ENCODE measurements around the gene MAEA.
"Not testable (repeated sequence)": the region's sequence is repeated elsewhere in the genome, so short reads cannot be mapped to it uniquely, and the experiment has no call there.

The MAEA gene

GRCh38 chr4:1318488-1319213, 29.0 kb downstream of the MAEA start:
- no peak overlapping the region for H3K4me3 ChIP-seq (ENCODE audit: low read depth, low read length)
- DNase-seq (ENCODE audit: low read depth, low spot score) = no peak
- POLR2A ChIA-PET = interaction anchor here (0.6 kb wide), 1 partner anchor 27 kb away, joined by 3 read pairs; no protein-coding TSS in a partner anchor
- CTCF ChIA-PET = interaction anchor here (0.7 to 0.8 kb wide), 4 partner anchors 9 to 152 kb away, joined by 3 read pairs; no protein-coding TSS in a partner anchor
- no peak for TF ChIP-seq CTCF (IDR thresholded peaks at IDR 0.05; ENCODE audit: insufficient read depth, low read length, missing control alignments)

- POLR2A ChIA-PET = no interaction called here
- CTCF ChIA-PET = no interaction called here
- H3K4me3 ChIP-seq (ENCODE audit: low read depth, low read length) = no peak overlapping the region
- DNase-seq (ENCODE audit: low read depth, low spot score) = no peak
- TF ChIP-seq CTCF (IDR thresholded peaks at IDR 0.05; ENCODE audit: insufficient read depth, low read length, missing control alignments) = no peak
Measured at GRCh38 chr4:1321486-1321885, 31.8 kb downstream of the MAEA start.

GRCh38 chr4:1321946-1322650, 32.4 kb downstream of the MAEA start:
- DNase-seq (ENCODE audit: low read depth, low spot score) = no peak
- CTCF ChIA-PET = interaction anchor here (0.6 to 1.4 kb wide), 3 partner anchors 8 to 23 kb away, joined by 3 to 6 read pairs (median 3); no protein-coding TSS in a partner anchor
- H3K4me3 ChIP-seq (ENCODE audit: low read depth, low read length) = no peak overlapping the region
- POLR2A ChIA-PET = no interaction called here
- TF ChIP-seq CTCF (IDR thresholded peaks at IDR 0.05; ENCODE audit: insufficient read depth, low read length, missing control alignments) = no peak

- H3K4me3 ChIP-seq (ENCODE audit: low read depth, low read length) = no peak overlapping the region
- TF ChIP-seq CTCF (IDR thresholded peaks at IDR 0.05; ENCODE audit: insufficient read depth, low read length, missing control alignments) = no peak
- CTCF ChIA-PET = interaction anchor here (1.2 to 1.4 kb wide), 2 partner anchors 9 to 11 kb away, joined by 3 to 6 read pairs; no protein-coding TSS in a partner anchor
- DNase-seq (ENCODE audit: low read depth, low spot score) = no peak
- POLR2A ChIA-PET = no interaction called here
Measured at GRCh38 chr4:1323280-1323634, 33.6 kb downstream of the MAEA start.

DNA sequence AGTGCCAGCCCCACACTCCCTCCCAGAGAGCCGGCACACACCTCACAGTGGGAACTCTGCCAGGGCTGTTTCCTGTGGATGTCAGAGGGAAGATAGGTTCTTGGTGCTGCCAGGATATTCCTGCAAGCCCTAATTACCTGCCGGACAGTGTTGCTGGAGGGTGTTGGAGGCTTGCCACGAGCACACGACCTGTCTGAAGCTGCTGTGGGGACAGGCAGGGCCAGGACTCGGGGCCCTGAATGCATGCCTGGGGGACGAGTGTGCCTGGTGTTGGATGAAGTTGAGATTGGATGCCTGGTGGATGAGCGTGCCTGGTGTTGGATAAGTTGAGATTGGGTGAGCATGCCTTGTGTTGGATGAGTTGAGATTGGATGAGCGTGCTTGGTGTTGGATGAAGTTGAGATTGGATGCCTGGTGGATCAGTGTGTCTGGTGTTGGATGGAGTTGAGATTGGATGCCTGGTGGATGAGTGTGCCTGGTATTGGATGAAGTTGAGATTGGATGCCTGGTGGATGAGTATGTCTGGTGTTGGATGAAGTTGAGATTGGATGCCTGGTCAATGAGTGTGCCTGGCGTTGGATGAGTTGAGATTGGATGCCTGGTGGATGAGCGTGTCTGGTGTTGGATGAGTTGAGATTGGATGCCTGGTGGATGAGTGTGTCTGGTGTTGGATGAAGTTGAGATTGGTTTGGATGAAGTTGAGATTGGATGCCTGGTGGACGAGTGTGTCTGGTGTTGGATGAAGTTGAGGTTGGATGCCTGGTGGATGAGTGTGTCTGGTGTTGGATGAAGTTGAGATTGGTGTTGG, 34.1 kb downstream of the MAEA start:
- POLR2A ChIA-PET = no interaction called here
- no peak for TF ChIP-seq CTCF (IDR thresholded peaks at IDR 0.05; ENCODE audit: insufficient read depth, low read length, missing control alignments)
- CTCF ChIA-PET = interaction anchor here (1.2 to 1.4 kb wide), 2 partner anchors 9 to 11 kb away, joined by 3 to 6 read pairs; no protein-coding TSS in a partner anchor
- no peak overlapping the region for H3K4me3 ChIP-seq (ENCODE audit: low read depth, low read length)
- peak; percentile 80 for DNase-seq (ENCODE audit: low read depth, low spot score)

DNA sequence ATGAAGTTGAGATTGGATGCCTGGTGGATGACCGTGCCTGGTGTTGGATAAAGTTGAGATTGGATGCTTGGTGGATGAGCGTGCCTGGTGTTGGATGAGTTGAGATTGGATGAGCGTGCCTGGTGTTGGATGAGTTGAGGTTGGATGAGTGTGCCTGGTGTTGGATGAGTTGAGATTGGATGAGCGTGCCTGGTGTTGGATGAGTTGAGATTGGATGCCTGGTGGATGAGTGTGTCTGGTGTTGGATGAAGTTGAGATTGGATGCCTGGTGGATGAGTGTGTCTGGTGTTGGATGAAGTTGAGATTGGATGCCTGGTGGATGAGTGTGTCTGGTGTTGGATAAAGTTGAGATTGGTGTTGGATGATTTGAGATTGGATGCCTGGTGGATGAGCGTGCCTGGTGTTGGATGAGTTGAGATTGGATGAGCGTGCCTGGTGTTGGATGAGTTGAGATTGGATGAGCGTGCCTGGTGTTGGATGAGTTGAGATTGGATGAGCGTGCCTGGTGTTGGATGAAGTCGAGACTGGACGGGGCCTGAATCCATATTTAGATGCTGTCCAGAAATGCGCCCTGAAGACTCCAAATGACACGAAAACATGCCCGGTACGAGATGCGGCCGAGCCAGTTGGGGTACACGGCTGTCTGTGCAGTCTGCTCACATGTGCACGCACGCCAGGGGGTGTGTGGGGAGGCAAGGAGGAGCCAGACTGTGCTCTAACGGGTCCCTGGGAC, 34.9 kb downstream of the MAEA start:
- CTCF ChIA-PET; DNase-seq (ENCODE audit: low read depth, low spot score); POLR2A ChIA-PET; H3K4me3 ChIP-seq (ENCODE audit: low read depth, low read length): not testable (repeated sequence)

All from AG04449 (cell line).